GM19452 (cell line): ENCODE measurements around the gene MYOM1.
"Not testable (repeated sequence)": the region's sequence is repeated elsewhere in the genome, so short reads cannot be mapped to it uniquely, and the experiment has no call there.

Experiments used
- ATAC-seq: cut with Tn5 transposase; IDR thresholded peaks from one replicate; pipeline ENCODE4 v1.9.1; 2021; ENCODE audit not compliant: unreplicated experiment

Gene MYOM1

DNA sequence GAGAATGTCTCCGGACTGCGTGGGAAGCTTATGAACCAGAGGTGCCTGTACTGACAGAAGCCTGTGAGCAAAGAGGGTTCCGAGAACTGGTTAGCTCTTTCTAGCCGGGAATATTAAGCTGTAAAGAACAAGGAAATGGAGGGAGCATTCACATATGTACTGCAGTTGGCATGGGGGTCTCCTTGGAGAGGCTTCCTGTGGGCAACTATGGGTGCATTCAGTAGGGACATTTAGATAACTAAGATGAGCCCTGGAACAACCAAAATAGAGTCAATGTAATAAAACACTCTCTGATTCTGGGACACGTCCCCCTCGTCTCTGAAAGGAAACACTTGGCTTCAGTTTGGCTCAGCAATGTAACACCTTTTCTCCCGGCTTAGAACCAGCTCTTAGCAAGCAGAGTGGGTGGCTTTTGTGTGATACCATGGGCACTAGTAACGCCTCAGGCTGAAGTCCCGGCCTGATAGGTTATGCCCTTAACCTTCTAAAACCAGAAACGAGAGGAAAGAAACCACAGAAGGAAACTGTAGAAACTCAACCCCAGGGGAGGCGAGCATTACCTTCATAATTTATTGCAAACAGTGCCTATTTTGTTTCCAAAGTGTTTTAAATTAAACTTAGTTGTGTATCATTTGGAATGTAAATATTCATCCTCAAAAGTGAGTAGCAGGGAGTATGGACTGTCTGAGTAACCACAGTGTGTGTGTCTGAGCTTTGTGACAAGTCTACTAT, 158.0 kb downstream of the MYOM1 start:
- peak; percentile 54 for ATAC-seq

DNA sequence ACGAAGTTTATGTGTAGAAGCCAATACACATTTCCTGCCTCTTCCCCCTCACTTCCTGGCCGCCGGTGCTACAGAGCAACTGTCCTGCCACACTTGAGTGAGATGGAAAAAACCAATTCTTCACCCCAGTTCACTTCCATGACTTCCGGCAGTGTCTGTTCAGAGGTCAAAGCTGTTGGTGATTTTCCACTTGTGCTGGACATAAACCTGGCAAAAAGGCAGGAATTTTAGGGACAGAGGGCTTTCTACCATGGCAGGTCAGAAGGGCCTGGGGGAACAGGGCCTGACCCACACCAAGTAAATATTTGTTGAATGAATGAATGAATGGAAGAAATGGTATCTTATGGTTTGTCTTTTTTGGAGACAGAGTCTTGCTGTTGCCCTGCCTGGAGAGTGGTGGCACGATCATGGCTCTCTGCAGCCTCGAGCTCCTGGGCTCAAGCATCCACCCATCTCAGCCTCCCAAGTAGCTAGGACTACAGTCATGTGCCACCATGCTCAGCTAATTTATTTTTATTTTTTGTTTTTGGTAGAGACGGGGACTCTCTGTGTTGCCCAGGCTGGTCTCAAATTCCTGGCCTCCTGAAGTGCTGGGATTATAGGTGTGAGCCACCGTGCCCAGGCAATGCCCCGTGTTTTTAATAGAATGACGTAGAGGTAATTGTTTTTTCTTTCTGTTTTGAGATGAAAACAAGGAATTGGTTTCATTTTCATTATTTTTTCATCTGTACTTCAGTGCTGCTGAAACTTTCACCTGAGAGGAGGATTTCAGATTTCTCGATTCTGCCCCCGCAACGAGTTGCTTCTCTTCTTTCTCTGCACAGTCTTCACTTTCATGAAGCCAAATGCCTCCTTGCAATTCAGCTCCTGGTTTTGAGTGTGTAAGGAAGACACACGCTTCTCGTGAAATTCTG, 158.8 kb downstream of the MYOM1 start:
- ATAC-seq = no peak

- ATAC-seq = no peak
These were observed 160.5 kb downstream of the MYOM1 start for GRCh38 chr18:3059272-3059671.

DNA sequence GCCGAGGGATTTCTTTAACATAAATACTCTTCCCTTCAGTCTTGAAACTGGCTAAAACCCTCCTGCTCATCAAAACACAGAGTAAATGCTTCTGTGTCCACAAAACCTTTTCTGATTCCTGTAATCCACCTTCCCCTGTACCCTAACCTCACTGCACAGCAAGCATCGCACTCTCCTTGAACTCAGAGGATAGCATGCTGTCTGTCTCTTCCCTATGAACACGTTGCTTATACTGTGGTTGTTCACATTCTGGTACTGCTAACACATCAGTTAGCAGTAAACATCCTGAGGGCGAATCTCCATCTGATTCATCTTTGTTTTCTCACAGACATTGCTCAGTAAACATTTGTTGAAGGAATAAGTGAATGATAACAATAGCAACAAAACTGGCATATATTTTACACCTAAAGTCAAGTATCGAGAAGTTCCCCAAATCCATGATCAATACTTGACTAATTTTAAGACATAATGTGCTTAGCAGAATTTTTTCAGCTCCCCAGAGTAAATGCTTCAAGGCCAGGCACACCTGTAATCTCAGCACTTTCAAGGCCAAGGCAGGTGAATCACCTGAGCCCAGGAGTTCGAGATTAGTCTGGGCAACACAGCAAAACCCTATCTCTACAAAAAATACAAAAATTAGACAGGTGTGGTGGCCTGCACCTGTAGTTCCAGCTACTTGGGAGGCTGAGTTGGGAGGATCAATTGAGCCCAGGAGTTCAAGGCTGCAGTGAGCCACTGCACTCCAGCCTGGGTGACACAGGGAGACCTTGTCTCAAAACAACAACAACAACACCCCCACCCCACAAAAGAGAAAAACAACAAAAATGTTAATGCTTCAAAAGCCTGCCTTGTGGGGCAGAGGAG, 161.2 kb downstream of the MYOM1 start:
- no peak for ATAC-seq

GRCh38 chr18:3057526-3057925, 162.2 kb downstream of the MYOM1 start:
- ATAC-seq = no peak

GRCh38 chr18:3056311-3056710, 163.5 kb downstream of the MYOM1 start:
- no peak for ATAC-seq

- no peak for ATAC-seq
These were observed 164.0 kb downstream of the MYOM1 start for GRCh38 chr18:3055816-3056215.

- no peak for ATAC-seq
These were observed 164.5 kb downstream of the MYOM1 start for GRCh38 chr18:3055186-3055728.

GRCh38 chr18:3054780-3055179, 165.0 kb downstream of the MYOM1 start:
- ATAC-seq = no peak

DNA sequence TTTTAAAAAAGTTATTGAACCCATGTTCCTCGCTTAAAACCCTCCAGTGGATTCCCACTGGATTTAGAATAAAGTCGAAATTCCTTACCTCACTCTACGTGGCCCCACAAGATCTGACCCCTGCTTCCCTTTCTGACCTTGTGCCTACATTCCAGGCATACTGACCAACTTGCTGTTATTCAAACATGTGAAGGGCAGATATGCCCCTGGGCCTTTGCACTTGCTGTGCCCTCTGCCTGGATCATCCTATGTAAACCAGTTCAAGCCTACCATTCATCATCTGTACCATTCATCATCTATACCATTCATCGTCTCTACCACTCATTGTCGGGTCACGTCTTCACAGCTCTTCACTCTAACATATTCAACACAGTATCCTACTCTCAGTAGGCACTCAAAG, 165.6 kb downstream of the MYOM1 start:
- ATAC-seq = no peak

DNA sequence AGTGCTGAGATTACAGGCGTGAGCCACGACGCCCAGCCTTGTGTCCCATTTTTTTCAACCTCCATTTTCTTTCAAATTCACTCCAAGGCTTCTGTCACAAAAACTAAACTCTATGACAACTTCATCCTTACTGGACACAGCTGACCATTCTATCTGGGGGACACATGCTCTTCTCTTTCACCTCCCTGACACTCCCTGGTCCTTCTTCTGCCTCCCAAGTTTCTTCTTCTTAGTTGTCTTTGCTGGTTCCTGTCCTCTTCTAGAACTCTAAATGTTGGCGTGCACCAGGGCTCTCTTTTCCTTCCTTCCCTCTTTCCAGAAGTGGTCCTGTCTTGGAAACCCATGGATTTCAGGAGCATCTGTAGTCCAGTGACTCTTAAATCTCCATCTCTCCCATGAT, 166.7 kb downstream of the MYOM1 start:
- ATAC-seq = no peak

DNA sequence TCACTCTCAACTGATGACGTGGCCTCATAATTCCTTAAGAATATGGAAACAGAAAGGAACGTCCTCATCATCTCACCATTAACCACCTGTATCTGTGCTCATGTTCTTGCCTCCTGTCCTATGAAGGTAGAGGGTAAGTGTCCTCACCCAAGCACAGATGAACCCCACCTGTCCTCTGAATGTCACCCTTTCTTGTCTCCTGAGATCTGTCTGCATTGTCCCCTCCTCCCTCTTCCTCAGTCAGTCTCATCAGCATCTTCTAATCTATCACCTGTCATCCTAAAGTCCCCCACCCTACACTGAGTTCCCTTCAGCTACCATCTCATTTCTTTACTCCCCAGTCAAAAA, 167.4 kb downstream of the MYOM1 start:
- ATAC-seq = no peak

DNA sequence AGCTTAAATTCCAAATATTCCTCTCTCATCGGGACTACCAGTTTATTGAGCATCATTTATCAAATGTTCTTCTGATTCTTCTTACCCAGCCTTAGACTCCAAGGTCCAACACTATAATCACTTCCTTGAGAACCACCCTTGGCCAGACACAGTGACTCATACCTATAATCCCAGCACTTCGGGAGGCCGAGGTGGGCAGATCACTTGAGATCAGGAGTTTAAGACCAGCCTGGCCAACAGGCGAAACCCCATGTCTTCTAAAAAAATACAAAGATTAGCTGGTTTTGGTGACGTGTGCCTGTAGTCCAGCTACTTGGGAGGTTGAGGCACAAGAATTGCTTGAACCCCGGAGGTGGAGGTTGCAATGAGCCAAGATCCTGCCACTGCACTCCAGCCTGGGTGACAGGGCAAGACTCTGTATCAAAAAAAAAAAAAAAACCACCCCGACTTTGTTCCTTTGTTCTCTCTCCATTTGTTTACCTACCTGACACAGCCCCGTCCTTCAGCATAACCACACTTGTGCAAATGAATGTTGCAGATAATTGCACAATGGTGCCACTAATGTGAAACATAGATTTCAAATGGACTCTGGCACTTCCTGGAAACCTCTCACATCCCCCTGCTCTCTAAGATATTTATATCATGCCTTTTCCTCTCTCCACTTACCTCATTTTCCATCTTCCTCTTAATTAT, 167.9 kb downstream of the MYOM1 start:
- ATAC-seq = no peak

- not testable (repeated sequence) for ATAC-seq
These were observed 169.8 kb downstream of the MYOM1 start for GRCh38 chr18:3049897-3050454.

- ATAC-seq = no peak
These were observed 170.9 kb downstream of the MYOM1 start for GRCh38 chr18:3048820-3049349.

DNA sequence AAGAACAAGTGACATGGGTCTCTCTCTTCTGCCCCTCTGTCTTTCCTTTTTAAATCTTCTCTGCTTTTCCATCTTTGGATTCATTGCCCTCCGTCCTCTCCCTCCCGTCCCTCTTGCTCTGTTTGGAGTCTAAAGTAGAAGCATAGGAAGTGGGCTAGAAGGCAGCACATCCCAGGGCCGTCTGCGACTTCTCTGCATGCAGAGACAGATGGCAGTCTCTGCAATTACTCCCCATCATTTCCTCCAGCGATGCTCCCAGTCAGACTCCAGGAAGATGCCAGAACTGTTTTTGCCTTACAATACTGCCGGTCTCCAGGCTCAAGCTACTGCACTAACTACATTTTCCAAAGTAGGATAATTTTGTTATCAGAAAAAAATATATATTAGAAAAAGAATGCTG, 171.6 kb downstream of the MYOM1 start:
- no peak for ATAC-seq

DNA sequence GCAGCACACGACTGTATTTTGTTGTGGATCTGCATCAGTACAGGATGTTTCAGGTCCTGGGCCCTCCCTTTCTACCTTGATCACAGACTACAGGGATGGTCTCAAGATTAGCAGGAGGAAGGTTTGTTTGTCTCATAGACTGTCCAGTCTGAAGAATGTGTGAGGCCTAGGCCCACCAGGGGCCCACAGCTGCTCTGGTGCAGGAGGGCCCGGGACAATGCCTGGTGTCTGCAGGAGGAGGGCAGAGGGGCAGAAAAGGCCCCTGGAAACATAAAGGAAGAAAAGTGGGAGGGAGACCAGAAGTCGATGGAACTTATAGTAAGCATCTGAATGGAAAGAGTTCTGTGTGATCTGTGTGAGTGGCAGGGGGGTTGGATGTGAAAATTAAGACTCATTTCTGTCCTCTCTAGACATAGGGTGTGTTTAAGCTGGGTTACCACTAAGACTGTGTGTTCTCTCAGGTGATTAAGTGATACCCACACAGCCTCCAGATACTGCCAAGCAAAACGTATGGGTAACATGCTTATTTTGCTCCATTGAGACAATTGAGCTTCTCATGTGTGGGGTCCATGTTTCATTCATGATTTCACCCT, 173.5 kb downstream of the MYOM1 start:
- ATAC-seq = no peak

DNA sequence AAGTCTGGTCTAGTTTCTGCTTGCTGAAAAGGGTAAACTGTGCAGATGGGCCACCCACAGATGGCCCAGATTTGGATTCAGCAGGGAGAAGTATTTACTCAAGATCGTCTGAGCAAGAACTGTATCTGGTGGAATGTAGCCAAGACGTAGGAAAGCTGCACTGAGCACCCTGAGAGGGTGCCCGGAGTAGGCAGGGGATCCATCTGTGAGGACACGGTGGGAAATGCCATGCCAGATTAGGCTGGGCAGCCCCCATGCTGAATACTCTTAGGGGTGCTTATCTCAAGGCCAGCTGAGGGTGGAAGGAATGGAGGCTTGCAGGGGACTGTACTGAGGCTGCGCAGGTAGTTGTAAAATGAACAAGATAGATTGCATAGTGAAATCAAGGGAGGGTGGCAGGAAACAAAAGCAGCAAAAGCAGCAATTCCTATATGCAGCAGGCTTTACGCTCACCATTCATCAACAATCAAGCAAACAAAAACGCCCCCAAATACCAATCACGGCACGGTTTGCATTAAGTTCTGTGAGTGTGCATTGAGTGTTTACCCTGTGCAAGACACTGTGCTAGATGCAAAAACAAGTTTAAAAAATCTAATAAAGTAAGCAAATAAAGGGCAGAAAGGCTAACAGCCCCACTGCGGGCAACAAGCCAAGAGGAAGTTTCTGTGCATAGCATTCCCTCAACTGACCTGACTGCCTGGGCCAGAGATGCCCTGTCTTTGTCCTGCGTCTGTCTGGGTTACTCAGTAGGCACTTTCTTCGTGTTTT, 174.7 kb downstream of the MYOM1 start:
- ATAC-seq = no peak

DNA sequence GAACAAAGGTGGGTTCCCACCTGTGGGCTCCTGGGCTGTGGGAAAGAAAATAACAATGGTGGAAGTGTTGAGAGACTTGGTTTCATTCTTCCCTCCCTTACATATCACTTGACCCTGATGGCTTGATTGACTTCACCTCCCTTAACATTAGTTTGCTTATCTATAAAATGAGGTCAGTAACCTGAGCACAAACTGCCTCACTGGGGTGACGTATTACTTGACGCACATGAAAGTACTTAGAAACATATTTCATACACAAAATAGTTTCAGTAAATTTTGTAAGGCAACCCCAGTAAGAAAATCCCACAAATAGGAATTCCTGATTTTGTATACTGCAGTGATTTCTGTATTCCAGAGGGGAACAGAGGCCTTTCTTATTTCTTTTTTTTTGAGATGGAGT, 177.4 kb downstream of the MYOM1 start:
- ATAC-seq = no peak
